NCI-H82 treated with DMSO at 0.1 percent for 48 hours (cell line): ENCODE data around the gene MCTP2.

Experiments
- DNase-seq: peaks from one replicate; lab custom pipeline; 2025; ENCODE audit not compliant: unreplicated experiment; lab: John Stamatoyannopoulos, UW

Gene MCTP2

GRCh38 chr15:94387849-94388441, 156.6 kb downstream of the MCTP2 start:
- no peak for DNase-seq

DNA sequence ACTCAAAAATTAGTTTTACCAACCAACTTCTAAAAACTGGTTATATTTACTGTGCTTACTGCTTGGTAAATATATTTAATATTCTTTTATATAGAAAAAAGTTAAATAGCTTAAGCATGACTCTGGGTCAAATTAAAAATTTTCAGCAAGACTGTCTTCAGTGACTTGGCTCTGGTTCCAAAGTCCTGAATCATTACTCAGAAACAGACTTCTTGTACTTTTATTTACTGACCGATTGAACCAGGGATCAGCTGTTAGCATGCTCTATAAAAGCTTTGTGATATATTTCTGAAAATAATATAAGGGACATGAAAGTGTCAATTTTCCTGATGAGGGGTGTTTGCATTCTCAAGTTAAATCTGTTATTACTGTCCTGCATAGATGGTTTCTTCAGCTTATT, 164.3 kb downstream of the MCTP2 start:
- no peak for DNase-seq

DNA sequence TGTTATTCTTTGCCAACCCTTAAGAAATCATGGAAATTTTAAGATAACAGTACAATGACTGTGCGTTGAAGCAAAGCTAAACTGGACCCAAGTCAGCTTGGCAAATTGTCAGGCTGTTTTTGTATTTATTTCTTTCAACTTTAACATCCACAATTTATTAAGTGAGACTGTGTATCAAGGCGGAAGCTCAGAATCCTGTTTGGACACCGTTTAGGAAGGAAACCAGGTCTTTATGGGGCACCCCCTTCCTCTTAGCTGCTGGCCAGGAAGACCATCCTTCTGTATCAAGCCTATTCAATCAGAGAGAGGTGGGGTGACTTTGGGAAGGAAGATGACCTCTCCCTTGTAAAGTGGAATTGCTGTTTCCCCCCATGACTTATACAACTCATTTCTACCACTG, 166.0 kb downstream of the MCTP2 start:
- no peak for DNase-seq

DNA sequence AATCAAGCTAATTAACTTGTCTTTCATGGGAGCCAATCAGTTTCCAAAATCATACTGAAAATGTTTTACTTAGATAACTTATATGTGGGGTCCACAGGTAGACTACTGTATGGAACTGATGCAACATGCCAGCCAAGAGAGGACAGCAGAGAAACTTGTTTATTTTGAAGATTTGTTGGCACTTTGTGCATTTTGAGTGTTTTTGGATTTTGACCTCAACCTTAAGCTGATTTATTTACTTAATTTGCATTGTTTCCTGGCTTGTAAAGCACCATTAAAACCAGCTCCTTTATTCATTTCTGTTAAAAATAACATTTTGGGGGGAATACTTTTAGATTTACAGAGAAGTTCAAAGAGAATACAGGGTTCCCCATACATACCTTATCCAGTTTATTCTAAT, 166.6 kb downstream of the MCTP2 start:
- no peak for DNase-seq

DNA sequence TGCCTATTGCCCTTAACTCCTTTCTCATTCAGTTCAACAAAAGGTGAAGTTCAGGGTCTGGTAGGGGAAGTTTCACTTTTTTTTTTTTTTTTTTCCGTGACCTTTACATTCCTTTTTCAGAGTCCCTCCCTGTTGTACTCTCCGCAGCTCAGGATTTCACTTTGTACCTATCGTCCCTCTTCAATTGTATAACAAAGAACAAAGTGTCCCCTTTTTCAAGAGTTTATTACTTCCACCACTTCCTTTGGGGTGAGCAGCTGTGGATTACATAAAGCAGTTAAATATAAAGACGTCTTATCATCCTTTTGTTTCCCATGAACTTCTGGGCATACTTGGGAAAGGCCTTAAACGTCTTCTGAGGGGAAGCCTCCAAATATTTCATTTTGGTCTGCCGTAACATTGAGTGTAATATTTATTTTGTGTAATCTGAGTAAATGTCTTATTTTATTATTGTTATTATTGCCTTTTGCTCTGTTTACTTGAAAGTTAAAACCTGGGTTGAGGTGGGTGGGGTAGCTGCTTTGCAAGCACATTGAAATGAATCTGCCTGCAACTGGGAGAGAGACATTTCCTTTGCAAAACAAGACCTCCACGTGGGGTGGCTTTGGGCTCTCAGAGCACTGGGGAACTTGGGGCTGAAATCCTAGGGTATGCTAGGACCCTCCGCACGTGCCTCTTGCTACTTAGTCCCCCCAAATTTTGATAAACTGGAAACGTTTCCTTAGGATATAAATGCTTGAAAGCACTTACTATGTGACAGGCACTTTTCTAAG, 169.4 kb downstream of the MCTP2 start:
- no peak for DNase-seq

DNA sequence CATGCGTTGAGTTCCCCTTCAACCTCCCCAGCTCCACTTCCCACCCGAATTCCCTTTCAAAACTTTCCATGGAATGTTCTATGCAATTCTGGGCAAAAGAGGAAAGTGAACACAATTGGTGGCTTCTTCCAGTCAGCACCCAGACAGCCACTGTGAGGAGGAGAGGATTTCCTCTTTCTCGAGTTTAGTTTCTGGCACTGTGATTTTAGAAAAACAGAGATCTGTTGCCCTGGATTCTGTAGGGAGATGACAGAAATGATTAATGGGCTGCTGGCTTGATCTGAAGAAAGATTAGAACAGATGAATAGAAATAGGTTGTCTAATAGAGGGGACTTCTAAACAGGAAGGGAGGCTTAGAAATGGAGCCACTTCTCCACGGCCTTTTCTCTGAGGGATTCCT, 172.0 kb downstream of the MCTP2 start:
- no peak for DNase-seq

DNA sequence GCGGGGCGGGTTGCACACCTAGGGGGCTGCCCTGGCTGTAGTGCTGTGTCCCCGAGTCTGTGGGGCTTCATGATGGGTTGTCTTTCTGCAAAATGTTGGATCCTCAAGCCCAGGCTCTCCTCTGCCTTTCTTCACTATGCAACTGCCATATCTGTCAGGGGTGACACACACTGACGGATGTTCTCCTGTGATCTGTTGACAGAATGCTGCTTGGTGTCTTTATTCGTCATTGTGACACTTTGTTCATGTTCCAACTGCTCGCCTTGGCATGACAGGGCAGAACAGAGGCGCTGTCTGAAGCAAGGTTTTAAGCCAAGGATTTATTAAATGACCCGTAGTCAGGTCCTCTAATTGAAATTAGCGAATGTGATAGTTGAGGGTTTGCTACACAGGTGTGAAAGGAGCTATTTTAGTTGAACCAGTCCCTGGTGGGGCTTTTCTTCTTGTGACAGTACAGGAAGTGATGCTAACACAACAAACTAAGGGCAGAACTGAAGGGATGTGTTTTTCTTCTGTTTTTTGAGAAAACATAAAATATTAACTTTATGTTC, 173.4 kb downstream of the MCTP2 start:
- no peak for DNase-seq

- no peak for DNase-seq
These were observed 179.9 kb downstream of the MCTP2 start for GRCh38 chr15:94411285-94411684.

- no peak for DNase-seq
These were observed 180.5 kb downstream of the MCTP2 start for GRCh38 chr15:94411846-94412245.

- DNase-seq, result no peak
These were observed 181.8 kb downstream of the MCTP2 start for GRCh38 chr15:94412979-94413746.

GRCh38 chr15:94414916-94415315, 183.6 kb downstream of the MCTP2 start:
- no peak for DNase-seq

DNA sequence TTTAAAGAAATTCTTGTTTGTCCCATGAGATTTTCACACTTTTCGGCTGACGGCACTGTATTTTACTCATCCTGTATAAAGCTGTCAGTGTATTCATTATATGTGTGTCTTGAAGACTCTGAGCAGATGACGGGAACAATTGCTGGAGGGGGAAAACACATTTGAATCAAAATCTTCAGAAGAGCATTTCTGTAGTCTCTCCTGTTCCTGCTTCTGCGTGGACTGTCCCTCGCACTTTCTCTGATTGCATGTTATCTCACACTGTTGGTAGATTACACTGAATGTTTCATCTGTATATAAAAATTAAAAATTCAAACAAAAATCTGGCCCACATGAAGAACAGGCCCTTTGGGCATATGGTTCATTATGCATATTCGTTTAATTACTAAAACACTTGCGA, 184.9 kb downstream of the MCTP2 start:
- DNase-seq, result no peak

- DNase-seq, result no peak
These were observed 185.5 kb downstream of the MCTP2 start for GRCh38 chr15:94416820-94417219.

DNA sequence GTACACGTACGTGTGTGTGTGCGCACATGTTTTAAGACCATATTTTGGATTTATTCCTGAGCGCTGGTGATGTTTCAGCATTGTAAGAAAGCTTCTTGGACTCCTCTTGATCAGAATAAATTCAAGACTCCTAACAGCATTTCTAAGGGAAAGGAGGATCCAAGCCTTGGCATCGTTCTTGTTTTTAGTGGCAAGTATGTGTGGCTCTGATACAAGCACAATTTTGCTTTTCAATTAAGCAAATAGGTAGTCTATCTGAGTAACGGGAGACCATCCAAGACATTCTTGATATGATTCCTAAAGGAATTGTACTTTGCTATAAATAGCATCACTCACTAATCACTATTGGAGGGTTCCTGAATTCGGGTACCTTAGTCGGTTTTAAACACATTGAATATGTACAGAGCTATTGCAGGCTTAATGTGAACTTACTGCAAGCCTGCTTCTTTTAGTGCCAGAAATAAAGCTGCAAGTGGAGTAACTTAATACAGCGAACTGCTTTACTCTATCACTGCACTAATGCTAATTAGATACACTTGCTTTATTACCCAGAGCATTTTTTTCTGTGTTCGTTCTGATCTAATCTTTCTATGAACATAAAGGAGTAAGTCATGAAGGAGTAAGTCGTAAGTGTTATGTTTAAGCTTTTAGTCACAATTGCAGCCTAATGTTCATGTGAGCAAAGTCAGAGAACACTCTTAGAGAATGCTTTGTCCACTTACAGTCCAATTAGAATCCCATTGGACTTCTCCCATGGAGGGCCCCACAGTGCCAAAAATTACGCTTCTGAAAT, 186.3 kb downstream of the MCTP2 start:
- DNase-seq, result no peak

DNA sequence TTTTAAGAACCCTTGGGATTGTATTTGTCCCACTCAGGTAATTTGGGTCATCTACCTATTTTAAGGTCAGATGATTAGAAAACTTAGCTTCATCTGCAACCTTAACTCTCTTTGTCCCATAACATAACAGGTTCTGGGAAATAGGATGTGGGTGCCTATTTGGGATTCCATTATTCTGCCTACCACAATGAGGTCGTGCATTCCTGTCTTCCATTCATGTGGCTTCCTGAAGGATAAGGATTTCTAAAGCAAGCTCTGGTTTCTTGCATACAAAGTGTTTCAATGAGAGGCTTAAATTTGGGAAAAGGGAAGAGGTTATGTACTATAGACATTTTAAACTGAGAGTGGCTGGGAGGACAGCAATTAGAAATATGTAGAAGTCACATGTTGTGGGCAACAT, 190.3 kb downstream of the MCTP2 start:
- DNase-seq, result no peak

DNA sequence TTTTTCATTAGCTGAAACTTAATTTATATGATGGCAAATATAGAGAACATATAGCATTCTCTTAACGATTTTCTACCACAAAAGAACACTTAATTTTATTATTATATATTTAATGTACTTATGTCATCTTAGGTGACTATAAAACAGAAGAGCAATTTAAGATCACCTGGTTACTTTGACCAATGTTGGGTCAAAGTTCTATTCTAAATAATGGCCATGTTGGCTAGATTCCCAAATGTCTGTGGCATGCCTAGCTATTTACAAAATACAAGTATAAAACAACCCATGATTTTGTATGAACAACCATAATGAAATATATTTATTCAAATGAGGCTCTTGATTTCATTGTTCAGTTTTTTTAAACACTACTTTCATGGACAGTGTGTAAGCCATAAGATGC, 200.9 kb downstream of the MCTP2 start:
- no peak for DNase-seq

DNA sequence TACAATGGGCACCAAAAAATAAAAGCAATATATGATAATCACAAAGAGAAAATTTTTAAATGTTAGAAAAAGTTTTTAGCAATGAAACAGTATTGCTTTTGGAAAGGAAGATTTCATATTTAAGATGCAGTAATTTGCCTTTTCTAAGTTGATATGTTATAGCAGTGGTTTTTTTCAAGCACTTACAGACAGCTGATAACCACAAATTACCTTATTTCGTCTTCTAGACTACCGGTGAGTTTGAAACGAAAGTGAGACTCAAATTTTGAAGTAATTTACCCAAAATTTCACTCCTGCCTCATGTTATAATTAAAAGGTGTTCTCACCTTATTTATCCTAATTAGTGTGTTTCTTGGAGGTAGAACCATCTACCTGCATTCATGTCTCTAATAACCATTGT, 207.8 kb downstream of the MCTP2 start:
- DNase-seq, result no peak

DNA sequence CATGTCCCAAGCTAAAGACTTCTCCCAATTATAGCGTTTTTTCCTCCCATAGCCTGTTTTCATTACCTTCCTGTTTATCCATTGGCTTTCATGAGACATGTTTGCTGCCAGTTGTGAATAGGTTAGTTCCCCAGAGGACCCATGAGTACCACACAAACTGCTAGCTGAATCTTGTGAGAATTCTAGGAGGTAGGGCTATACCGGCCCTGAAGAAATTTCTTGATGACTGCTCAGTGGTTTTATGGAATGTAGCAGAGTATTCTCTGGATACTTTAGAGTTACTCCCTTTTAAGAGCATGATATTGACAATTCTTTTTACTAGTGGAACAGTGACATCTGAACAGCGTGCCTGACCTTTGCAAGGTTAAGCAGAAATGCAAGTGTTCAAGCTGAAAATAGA, 210.4 kb downstream of the MCTP2 start:
- DNase-seq, result no peak

- DNase-seq, result no peak
These were observed 211.1 kb downstream of the MCTP2 start for GRCh38 chr15:94442480-94442879.

DNA sequence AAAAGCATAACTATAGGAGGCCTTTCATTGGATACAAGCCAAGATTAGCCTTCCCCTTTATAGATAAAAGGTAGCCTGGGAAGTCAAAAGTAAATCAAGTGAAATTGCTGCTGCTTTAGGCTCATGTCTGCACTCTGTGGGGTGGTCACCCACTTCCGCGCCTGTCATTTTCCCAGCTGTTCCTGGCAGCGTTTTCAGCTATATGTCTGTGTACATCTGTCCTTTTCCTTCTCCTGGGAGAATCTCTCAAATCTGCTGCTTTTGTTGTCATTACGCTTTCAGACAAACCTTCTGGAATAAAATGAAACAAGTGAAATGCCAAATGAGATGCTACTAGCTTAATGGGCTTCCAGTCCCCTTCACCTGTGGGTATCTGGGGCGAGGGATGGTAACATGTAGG, 211.8 kb downstream of the MCTP2 start:
- no peak for DNase-seq

DNA sequence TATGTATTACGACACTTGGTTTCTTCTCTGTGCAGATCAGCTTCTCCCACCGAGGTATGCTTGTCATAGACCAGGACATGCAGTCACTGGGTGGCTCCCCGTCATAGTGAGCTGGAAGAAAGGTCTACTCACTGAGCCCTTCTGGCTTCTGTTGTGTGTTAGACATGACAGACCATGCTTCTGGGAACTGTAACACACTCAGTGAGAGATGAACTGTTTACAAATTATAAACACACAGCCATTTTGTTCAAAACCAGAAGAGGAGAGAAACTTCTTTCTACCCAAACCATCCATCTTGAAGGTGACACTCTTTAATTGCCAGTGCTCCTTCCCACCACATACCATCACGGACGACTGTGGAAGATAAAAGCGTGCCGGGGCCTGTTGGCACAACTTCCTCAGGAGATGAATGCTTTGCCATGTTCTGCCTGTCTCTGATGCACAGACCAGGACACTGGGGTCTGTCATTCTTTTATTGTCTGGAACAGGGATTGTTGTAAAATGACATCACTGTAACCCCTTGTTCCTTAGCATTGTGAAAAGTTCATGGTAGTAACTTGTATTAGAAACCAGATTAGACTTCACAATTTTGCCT, 214.3 kb downstream of the MCTP2 start:
- DNase-seq, result no peak
